ENCODE measurements around the gene HTRA3. TPM values are rescaled to one million over a fixed set of nuclear protein-coding genes. Genes with fewer than 3 reads are reported as not detected.

Gene HTRA3
- total and polyA plus RNA-seq, 2 experiments from 2014 or later, result 19.4 to 34.9 TPM

GRCh38 chr4:8292478-8293107, 23.0 kb downstream of the HTRA3 start:
- H3K9me3 ChIP-seq (ENCODE audit: low read depth), result no peaks in the 10 kb centered on the region
- no peak for DNase-seq (ENCODE audit: low spot score)
- H2AFZ ChIP-seq, result no peak overlapping the region
- H3K4me1 ChIP-seq (ENCODE audit: insufficient read depth), result no peaks in the 10 kb centered on the region
- H3K9me2 ChIP-seq (replicated peaks; ENCODE audit: insufficient read depth), result no peaks in the 10 kb centered on the region
- TF ChIP-seq CTCF (IDR thresholded peaks at IDR 0.05; ENCODE audit: poor library complexity), result no peak
- TF ChIP-seq EZH2 (IDR thresholded peaks at IDR 0.05; ENCODE audit: borderline replicate concordance), result no peak
- no peak for TF ChIP-seq EZH2phosphoT487 (IDR thresholded peaks at IDR 0.05; ENCODE audit: low read depth, severe bottlenecking, unreplicated experiment)
- H3K36me3 ChIP-seq (replicated peaks; ENCODE audit: insufficient read depth, low read depth), result no peaks in the 10 kb centered on the region
- no peaks in the 10 kb centered on the region for H4K20me1 ChIP-seq (ENCODE audit: insufficient read depth, poor library complexity, severe bottlenecking)
- H3K27me3 ChIP-seq, result no peaks in the 10 kb centered on the region
- H3K4me3 ChIP-seq, result no peak overlapping the region
- H3K79me2 ChIP-seq, result no peaks in the 10 kb centered on the region
- H3K4me2 ChIP-seq, result no peak overlapping the region
- WGBS (ENCODE audit: low lambda C conversion rate, missing lambda C conversion rate), result 93% methylated on average over 8 of the region's 8 CpGs
- no peak overlapping the region for H3K27ac ChIP-seq

GRCh38 chr4:8293131-8293975, 23.8 kb downstream of the HTRA3 start:
- 88% methylated on average over 11 of the region's 11 CpGs for WGBS (ENCODE audit: low lambda C conversion rate, missing lambda C conversion rate)
- DNase-seq (ENCODE audit: low spot score), result no peak
- Histone ChIP-seq H4K20me1 (ENCODE audit: insufficient read depth, poor library complexity, severe bottlenecking) (no peaks in the 10 kb centered on the region), H3K27me3 (no peaks in the 10 kb centered on the region), H3K4me1 (ENCODE audit: insufficient read depth) (no peaks in the 10 kb centered on the region), H3K4me2 (no peak overlapping the region), H3K27ac (no peak overlapping the region), H3K36me3 (replicated peaks; ENCODE audit: insufficient read depth, low read depth) (no peaks in the 10 kb centered on the region), H2AFZ (no peak overlapping the region), H3K9me3 (ENCODE audit: low read depth) (no peaks in the 10 kb centered on the region), H3K4me3 (no peak overlapping the region), H3K9me2 (replicated peaks; ENCODE audit: insufficient read depth) (no peaks in the 10 kb centered on the region), H3K79me2 (no peaks in the 10 kb centered on the region)
- TF ChIP-seq EZH2phosphoT487 (IDR thresholded peaks at IDR 0.05; ENCODE audit: low read depth, severe bottlenecking, unreplicated experiment) (no peak), EZH2 (IDR thresholded peaks at IDR 0.05; ENCODE audit: borderline replicate concordance) (no peak), CTCF (IDR thresholded peaks at IDR 0.05; ENCODE audit: poor library complexity) (no peak)

GRCh38 chr4:8294036-8294435, 24.5 kb downstream of the HTRA3 start:
- H3K9me3 ChIP-seq (ENCODE audit: low read depth), result no peaks in the 10 kb centered on the region
- no peaks in the 10 kb centered on the region for H3K79me2 ChIP-seq
- no peak overlapping the region for H2AFZ ChIP-seq
- no peaks in the 10 kb centered on the region for H4K20me1 ChIP-seq (ENCODE audit: insufficient read depth, poor library complexity, severe bottlenecking)
- no peaks in the 10 kb centered on the region for H3K36me3 ChIP-seq (replicated peaks; ENCODE audit: insufficient read depth, low read depth)
- H3K4me1 ChIP-seq (ENCODE audit: insufficient read depth), result no peaks in the 10 kb centered on the region
- H3K27ac ChIP-seq, result no peak overlapping the region
- H3K9me2 ChIP-seq (replicated peaks; ENCODE audit: insufficient read depth), result no peaks in the 10 kb centered on the region
- H3K4me3 ChIP-seq, result no peak overlapping the region
- no peak for TF ChIP-seq EZH2phosphoT487 (IDR thresholded peaks at IDR 0.05; ENCODE audit: low read depth, severe bottlenecking, unreplicated experiment)
- H3K27me3 ChIP-seq, result no peaks in the 10 kb centered on the region
- no peak for DNase-seq (ENCODE audit: low spot score)
- 92% methylated on average over 9 of the region's 9 CpGs for WGBS (ENCODE audit: low lambda C conversion rate, missing lambda C conversion rate)
- H3K4me2 ChIP-seq, result no peak overlapping the region

GRCh38 chr4:8294775-8295174, 25.2 kb downstream of the HTRA3 start:
- Histone ChIP-seq H3K79me2 (no peaks in the 10 kb centered on the region), H2AFZ (no peak overlapping the region), H4K20me1 (ENCODE audit: insufficient read depth, poor library complexity, severe bottlenecking) (no peaks in the 10 kb centered on the region), H3K9me2 (replicated peaks; ENCODE audit: insufficient read depth) (no peaks in the 10 kb centered on the region), H3K27ac (no peak overlapping the region), H3K4me3 (no peak overlapping the region), H3K36me3 (replicated peaks; ENCODE audit: insufficient read depth, low read depth) (no peaks in the 10 kb centered on the region), H3K27me3 (no peaks in the 10 kb centered on the region), H3K4me2 (no peak overlapping the region), H3K4me1 (ENCODE audit: insufficient read depth) (no peaks in the 10 kb centered on the region), H3K9me3 (ENCODE audit: low read depth) (no peaks in the 10 kb centered on the region)
- no peak for TF ChIP-seq CTCF (IDR thresholded peaks at IDR 0.05; ENCODE audit: poor library complexity)
- no peak for TF ChIP-seq EZH2phosphoT487 (IDR thresholded peaks at IDR 0.05; ENCODE audit: low read depth, severe bottlenecking, unreplicated experiment)
- no peak for TF ChIP-seq EZH2 (IDR thresholded peaks at IDR 0.05; ENCODE audit: borderline replicate concordance)
- no peak for DNase-seq (ENCODE audit: low spot score)
- 94% methylated on average over 2 of the region's 2 CpGs for WGBS (ENCODE audit: low lambda C conversion rate, missing lambda C conversion rate)

Data from hepatocyte (in vitro differentiated cells).